GM19468 (cell line): Measurements from ENCODE around the gene MXI1.
A peak's percentile ranks its signal among the peaks of the same experiment; 100 is the strongest.
"Not testable (repeated sequence)": the region's sequence is repeated elsewhere in the genome, so short reads cannot be mapped to it uniquely, and the experiment has no call there.

ENCODE experiments used
- ATAC-seq: cut with Tn5 transposase; IDR thresholded peaks from one replicate; pipeline ENCODE4 v1.9.1; 2021; ENCODE audit warnings: mild to moderate bottlenecking, moderate library complexity, moderate number of reproducible peaks; ENCODE audit not compliant: unreplicated experiment; ENCODE audit errors: extremely low read depth

Gene MXI1

GRCh38 chr10:110226926-110227641, 19.7 kb downstream of the MXI1 start:
- ATAC-seq: no peak

GRCh38 chr10:110228066-110228465, 20.7 kb downstream of the MXI1 start:
- no peak for ATAC-seq

DNA sequence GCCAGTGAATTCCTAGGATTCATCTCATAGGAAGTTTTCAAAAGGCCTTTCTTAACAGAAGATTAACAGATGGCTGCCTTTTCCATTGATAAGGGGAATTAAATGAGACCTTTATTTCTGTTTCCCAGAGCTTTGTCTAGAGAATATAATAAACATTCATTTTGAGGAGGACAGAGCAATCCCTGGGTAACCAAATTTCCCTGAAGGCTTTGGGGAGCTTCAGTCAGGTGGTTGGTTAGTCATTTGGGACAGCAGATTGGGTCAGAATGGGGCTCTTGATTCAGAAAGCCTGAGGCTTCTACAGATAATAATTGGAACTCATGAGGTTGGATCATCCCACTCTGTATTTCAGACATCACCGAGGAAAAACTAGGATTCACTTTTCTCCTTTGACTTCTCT, 21.8 kb downstream of the MXI1 start:
- no peak for ATAC-seq

DNA sequence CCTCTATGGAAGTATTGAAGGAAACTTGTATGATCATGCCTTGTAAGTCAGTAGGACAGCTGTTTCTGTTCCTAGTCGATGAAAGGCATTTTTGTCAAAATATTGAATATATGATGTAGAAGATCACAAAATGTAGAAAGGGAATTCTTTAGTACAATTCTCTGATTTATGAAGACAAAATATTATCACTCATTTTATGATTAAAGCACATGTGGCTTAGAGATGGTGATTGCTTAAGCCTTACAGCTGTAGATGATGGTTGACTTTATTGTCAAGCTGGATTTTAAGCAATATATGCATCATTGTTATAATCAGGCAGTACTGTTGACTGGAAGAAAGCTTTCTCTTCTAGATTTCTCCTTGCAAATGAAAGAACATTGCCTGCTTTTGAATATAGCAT, 26.4 kb downstream of the MXI1 start:
- ATAC-seq: no peak

DNA sequence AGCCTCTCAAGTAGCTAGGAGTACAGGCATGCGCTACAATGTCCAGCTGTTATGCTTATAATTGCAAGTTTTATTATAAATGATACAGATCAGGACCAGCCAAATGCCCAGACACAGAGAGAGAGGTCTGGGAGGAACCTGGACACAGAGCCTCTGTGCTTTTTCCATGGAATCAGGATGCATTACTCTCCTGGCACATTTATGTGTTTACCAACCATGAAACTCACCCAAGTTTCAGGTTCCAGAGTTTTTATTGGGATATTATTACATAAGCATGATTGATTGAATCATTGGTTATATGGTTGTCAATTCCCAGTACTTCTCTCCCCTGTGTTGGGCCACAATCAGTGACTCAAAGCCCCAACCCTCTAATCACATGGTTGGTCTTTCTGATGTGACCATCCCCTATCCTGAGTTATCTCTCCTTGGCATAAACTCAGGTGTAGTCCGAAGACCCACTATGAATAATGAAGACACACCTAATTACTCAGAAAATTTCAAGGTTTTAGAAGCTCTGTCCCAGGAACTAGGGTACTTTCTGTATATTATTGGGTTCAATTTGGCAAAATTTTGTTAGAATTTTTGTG, 30.6 kb downstream of the MXI1 start:
- ATAC-seq: no peak

DNA sequence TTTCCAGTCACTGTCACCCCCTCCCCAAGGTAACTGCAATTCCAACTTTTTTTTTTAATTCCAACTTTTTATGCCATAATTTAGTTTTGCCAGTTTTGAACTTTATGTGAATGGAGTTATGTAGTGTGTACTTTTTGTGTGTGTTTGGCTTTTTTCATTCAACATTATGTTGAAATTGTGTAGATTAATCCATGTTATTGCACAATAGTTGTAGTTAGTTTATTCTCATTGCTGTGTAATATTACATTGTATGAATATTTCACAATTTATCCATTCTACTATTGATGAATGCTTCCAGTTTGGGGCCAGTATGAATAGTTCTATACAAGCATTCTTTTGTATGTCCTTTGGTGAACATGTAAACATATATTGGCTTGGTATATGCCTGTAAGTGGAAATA, 32.5 kb downstream of the MXI1 start:
- no peak for ATAC-seq

DNA sequence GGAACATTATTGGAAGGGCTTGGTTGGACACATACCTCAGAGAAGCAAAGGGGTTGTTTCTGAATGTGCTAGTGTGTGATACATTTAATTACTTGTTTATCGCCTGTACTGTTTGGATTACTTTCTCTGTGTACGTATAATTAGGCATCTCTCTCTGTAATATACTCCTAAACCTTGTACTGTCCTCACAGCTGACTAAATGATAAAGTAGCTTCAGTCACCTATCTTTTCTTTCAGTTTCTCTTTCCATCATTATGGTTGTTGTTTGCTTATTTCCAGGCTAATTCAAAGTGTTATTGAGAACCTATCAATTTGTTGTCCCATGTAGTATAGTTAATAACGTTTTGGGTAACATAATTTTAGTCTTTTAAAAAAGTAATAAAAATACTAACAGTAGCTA, 34.0 kb downstream of the MXI1 start:
- ATAC-seq: no peak

- no peak for ATAC-seq
Observed at GRCh38 chr10:110241841-110242240, 34.4 kb downstream of the MXI1 start.

- no peak for ATAC-seq
Observed at GRCh38 chr10:110242511-110242910, 35.1 kb downstream of the MXI1 start.

- ATAC-seq: no peak
Observed at GRCh38 chr10:110244550-110244949, 37.1 kb downstream of the MXI1 start.

DNA sequence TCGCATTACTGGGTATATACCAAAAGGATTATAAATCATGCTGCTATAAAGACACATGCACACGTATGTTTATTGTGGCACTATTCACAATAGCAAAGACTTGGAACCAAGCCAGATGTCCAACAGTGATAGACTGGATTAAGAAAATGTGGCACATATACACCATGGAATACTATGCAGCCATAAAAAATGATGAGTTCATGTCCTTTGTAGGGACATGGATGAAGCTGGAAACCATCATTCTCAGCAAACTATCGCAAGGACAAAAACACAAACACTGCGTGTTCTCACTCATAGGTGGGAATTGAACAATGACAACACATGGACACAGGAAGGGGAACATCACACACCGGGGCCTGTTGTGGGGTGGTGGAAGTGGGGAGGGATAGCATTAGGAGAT, 40.4 kb downstream of the MXI1 start:
- not testable (repeated sequence) for ATAC-seq

DNA sequence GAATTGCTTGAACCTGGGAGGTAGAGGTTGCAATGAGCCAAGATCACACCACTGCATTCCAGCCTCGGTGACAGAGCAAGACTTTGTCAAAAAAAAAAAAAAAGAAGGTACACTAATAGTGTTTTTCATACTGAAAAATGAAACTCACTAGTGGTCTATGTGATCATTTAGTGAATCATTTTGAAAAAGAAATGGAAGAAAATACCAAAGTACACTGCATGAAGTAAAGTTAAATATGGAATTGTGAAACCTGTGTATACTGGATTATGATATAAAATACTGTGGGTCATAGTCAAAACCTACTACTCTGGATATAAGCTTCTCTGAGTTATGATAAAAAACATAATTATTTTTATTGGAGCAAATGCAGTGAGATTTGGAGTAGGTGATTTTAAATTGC, 42.1 kb downstream of the MXI1 start:
- ATAC-seq: peak; percentile 52

- peak; percentile 81 for ATAC-seq
Observed at GRCh38 chr10:110251392-110251791, 44.0 kb downstream of the MXI1 start.

DNA sequence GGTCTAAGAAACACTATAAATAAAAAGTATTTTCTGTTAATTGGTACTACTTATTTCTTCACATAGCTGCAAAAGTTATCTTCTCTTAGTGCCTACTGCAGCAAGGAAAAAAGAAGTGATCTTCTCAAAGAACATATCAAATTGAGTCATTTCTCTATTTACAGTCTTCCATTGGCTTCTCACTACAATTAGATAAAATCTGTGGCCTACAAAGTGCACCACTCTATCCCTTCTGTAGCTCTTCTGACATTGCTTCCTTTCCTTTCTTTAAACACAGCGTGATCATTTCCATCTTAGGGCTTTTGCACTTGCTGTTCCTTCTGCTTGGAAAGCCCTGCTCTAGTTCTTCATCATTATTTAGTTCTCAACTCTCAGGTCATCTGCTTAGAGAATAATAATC, 44.7 kb downstream of the MXI1 start:
- no peak for ATAC-seq

GRCh38 chr10:110254467-110254866, 47.1 kb downstream of the MXI1 start:
- no peak for ATAC-seq

DNA sequence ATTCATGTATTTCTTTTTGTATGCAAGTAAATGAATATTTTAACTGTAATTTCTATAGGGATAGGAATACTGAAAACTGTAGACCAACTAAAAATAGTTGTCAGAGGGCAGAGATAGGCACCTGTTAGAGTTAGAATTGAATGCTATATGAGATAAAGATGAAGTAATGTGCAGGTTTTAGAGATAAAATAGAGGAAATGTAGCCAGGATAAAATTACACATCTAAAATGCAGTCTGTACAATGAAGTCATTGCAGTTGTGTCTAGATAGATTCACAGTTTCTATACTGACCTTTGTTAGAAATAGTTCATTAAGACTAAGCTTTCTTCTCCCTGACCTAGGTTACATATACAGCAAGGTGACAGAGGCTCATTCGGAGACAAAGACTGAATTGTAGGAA, 51.1 kb downstream of the MXI1 start:
- ATAC-seq: no peak

DNA sequence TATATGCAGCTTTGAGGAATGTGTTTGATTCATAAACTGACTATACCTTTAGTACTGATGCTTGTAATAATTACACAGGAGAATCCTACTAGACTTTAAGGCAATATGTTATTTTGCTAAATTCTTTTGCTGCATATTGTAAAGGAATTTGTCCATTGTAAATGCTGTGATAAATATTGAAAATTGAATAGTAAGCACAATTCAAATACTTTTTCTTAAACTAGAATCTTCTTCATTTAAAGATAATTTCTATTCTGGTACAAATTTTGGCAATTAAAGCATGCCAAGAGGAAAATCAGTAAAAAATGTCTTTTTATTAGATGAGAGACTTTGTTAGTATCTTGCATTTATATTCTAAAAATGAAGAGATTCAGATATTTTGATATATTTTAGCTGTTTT, 51.9 kb downstream of the MXI1 start:
- no peak for ATAC-seq

DNA sequence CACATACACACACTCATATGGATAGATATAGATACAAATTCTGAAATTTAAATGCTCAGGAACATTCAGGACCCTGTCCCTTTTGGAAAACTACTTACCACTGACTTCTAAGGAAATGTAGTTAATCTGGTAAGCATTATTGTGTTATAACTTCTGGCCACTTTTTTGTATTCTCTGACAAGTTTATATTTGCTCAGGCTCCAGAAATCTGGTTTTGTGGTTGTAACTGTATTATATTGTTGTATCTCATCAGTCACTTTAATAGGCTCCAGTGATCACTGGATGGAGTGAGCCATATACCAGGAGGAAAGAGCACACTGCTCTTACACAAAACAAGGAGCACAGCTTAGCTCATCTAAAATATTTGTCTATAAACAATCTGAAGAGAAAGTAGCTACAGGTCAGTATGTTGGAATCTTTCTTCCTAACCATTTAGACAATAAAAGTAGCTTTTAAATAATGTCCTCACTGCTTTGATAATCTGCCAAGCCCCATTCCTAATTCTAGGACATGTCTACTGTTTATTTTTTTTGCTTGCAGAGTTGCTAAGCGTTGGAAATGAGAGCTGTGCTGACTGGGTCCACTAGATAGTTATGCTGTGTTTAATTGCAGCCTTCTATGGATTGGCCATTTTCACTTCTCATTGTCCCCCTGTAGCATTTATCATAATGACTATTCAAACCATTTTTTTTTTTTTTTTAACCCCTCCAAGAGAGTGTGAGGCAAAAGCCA, 53.5 kb downstream of the MXI1 start:
- no peak for ATAC-seq

DNA sequence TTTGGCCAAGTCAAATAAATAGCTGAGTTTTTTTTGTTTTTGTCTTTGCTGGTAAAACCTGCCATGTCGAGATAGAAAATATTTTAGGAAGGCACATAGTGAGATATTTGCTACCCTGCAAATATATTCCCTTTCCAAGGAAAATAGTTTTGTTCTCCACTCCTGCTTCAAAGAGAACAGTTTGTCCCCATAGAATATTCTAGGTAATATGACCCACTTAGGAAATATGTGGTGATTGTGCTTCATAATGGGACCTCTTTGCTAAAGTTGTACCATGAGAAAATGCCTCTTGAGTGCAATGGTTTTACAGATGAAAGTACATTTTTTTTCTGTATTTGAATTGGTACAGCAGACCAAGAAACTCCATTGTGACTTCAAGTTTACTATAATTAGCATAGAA, 55.8 kb downstream of the MXI1 start:
- no peak for ATAC-seq

- ATAC-seq: no peak
Observed at GRCh38 chr10:110265573-110266193, 58.3 kb downstream of the MXI1 start.

- ATAC-seq: no peak
Observed at GRCh38 chr10:110267276-110267675, 59.9 kb downstream of the MXI1 start.
